Stimulated activated effector memory CD8-positive, alpha-beta T cell treated with anti-CD3 and anti-CD28 coated beads, Interleukin-12 subunit alpha, Interleukin-12 subunit beta, amount 100 ng/mL, for 72 hours (primary cell): ENCODE results near the gene OPN1SW.

Experiments used
- ATAC-seq: fragments of 150-1000 bp; cut with Tn5 transposase; 2 replicates; pipeline ENCODE4 v1.10.0; 2021
- DNase-seq, 2 donors: peaks; one replicate each; pipeline ENCODE4 v3.0.0; 2021 to 2022; ENCODE audit warnings: low spot score in 2 of 2
- H3K27ac Mint-ChIP-seq: one replicate; pipeline ENCODE4 v1.8.0; 2022; ENCODE audit warnings: mild to moderate bottlenecking, mixed read lengths
- H3K36me3 Mint-ChIP-seq: one replicate; pipeline ENCODE4 v1.8.0; 2022; ENCODE audit warnings: mild to moderate bottlenecking, mixed read lengths
- H3K4me1 Mint-ChIP-seq: one replicate; pipeline ENCODE4 v1.8.0; 2022; ENCODE audit warnings: mixed read lengths
- H3K4me3 Mint-ChIP-seq: one replicate; pipeline ENCODE4 v1.8.0; 2022; ENCODE audit warnings: mild to moderate bottlenecking, mixed read lengths
- H3K9me3 Mint-ChIP-seq: one replicate; pipeline ENCODE4 v1.8.0; 2022; ENCODE audit warnings: mixed read lengths

The OPN1SW gene

DNA sequence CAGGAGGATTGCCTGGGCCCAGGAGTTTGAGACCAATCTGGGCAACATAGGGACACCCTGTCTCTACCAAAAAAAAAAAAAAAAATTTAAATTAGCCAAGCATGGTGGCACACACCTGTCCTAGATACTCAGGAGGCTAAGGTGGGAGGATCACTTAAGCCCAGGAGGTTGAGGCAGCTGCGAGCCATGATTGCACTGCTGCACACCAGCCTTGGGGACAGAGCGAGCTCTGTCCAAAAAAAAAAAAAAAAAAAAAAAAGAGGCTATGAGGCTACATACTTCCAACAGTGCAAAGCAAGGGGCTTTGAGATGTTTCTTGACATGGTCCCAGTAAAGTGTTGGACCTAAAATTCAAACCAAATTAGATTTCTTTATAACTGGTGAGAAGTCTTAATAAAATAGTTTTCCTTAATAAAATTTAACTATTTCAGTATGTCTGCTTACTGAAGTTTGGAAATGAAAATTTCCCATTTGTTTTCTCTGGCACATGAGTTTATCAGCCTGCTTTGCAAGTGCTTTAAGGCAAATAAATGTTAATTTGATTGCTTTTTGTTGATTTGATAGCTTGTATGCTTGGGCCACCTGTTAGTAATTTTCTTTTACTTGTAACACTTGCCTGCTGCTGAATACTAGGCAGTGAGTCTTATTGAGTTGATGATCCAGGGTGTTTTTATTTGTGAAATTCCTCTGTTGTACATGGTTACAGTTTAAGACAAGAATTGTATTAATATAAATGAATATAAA is 20.3 kb downstream of the OPN1SW start:
- no peak for ATAC-seq
- H3K36me3 Mint-ChIP-seq: peaks cover 100% of the 10 kb centered on the region

DNA sequence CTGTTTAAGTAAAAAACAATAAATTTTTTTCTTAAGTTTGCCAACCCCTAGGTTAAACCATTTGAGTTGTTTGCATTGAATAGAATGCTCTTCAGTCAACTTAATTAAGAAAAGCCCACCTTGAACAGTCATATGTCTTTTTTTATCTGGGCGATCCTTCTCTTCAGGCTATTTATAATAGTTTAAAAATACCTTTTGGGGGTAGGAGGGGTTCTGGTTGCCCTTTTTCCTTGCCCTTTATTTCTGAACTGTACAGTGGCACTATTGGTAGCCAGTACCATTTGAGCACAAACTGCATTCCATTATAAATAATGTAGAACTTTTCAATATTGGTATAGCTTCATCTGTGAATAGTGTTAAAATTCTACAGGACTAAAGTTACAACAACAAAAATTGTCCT is 23.3 kb downstream of the OPN1SW start:
- H3K36me3 Mint-ChIP-seq: peaks cover 100% of the 10 kb centered on the region

More for the DNA sequence above, 20.3 kb downstream of the OPN1SW start:
- DNase-seq: no peak
- Mint-ChIP-seq H3K4me3 (no peak overlapping the region), H3K9me3 (no peaks in the 10 kb centered on the region), H3K4me1 (no peaks in the 10 kb centered on the region), H3K27ac (no peak overlapping the region)

DNA sequence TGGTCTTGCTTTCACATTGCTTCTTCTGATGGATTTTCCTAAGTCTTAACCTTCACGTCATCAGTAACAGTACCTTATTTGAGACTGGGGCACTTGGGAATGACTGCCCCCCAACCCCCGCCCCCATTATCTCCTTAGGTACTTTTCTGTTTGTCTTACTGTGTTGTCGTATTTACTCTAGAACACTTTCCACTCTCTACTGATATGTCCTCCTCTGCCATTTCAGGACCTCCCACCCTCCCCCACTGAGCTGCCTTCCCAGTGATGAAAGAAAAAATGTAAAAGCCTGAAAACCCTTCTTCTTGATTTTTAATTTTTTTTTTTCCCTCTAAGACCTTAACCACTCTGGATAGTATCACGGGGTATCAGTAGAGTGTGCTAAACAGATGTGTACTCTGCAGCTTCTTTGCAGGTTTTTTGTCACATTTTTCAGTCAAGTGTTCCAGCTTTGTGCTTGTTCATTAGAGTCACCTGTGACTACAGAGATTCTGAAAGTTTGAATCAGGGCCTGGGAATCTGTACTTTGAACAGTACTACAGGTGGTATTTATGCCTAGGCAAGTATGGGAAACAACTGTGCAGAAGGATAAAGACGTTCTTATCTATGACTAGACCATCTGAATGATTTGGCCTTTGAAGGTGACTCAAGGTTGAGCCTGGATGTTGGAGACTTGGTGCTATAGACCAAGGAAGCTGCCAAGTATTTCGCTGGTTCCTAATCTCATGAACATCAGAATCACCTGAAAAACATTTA is 28.1 kb downstream of the OPN1SW start:
- Mint-ChIP-seq H3K27ac (peak overlapping the region; percentile 30), H3K4me3 (no peak overlapping the region), H3K4me1 (peaks cover 25% of the 10 kb centered on the region)

More for the DNA sequence above, 23.3 kb downstream of the OPN1SW start:
- Mint-ChIP-seq H3K9me3 (no peaks in the 10 kb centered on the region), H3K4me1 (peaks cover 6% of the 10 kb centered on the region), H3K27ac (no peak overlapping the region), H3K4me3 (no peak overlapping the region)
- no peak for ATAC-seq
- no peak for DNase-seq

DNA sequence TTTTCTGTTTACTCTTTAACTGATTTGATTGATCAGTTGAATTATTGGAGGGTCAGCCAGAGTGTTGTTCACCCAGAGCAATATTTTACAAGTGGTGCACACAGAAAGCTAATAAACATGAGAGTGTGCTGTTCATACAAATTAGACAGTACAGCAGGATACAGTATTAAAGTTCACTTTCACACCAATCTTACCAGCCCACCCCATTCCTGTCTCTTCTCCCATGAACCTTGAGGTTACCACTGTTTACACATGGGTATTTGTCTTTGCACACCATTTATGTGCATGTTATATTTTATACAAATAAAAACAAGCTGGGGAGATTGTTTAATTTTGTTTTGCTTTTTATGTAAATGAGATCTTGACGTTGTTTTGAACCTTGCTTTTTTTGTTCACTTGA is 29.9 kb downstream of the OPN1SW start:
- H3K27ac Mint-ChIP-seq: no peak overlapping the region
- peaks cover 65% of the 10 kb centered on the region for H3K36me3 Mint-ChIP-seq
- ATAC-seq: no peak
- no peak overlapping the region for H3K4me3 Mint-ChIP-seq
- DNase-seq: no peak
- H3K4me1 Mint-ChIP-seq: peaks cover 39% of the 10 kb centered on the region
- no peaks in the 10 kb centered on the region for H3K9me3 Mint-ChIP-seq

More for the DNA sequence above, 28.1 kb downstream of the OPN1SW start:
- DNase-seq (no peak), ATAC-seq (no peak)
- peaks cover 83% of the 10 kb centered on the region for H3K36me3 Mint-ChIP-seq
- H3K9me3 Mint-ChIP-seq: no peaks in the 10 kb centered on the region

DNA sequence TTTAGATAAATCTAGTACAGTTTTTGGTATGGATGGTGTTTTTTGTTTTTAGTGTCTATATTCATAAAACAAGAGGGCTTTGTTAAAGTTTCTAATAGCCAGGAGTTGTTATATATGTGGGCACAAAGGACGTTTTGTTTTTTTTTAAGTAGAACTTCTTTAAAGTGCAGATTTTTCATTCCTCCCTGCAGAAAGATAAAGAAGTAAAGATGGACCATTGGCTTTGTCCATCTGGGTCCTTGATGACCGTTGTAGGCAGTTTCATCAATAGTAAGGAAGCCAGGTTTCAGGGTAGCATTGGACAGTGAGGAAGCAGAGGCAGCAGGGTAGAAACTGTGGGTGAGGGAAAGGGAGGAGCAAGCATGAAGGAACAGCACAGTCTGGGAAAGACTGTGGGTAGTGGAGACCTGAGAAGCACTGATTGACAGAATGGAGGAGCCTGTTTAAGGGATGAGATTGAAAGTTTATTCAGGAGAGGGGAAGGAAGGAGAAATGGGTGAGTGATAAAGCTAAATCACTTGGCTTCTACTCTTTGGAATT is 31.2 kb downstream of the OPN1SW start:
- Mint-ChIP-seq H3K36me3 (peaks cover 57% of the 10 kb centered on the region), H3K4me1 (peaks cover 49% of the 10 kb centered on the region), H3K4me3 (no peak overlapping the region), H3K9me3 (no peaks in the 10 kb centered on the region), H3K27ac (no peak overlapping the region)
- ATAC-seq: no peak
- DNase-seq: no peak

DNA sequence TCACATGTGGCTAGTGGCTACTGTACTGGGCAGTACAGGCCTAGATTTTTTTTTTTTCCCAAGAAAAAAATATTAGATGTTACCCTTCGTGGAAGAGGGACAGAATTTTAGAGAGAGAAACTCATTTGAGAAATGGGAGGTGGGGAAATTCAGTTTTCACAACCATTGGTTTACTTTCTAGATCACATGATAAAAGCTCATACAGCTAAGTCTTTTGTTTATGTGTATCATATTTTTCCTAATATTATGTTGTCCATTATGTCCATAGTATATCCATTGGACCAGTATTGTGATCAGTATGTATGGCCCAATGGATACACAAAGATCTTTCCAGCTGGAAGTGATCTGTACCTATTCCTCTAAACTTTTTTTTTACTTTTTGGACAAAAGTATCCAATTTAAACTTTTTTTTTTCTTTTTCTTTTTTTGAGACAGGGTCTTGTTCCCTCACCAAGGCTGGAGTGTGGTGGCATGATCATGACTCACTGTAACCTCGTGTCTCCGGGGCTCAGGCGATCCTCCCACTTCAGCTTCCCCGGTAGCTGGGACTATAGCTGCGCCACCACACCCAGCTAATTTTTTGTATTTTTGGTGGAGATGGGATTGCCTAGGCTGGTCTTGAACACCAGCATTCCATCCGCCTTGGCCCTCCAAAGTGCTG is 32.4 kb downstream of the OPN1SW start:
- H3K9me3 Mint-ChIP-seq: no peaks in the 10 kb centered on the region
- peaks cover 56% of the 10 kb centered on the region for H3K4me1 Mint-ChIP-seq
- no peak for ATAC-seq
- H3K4me3 Mint-ChIP-seq: no peak overlapping the region
- peak overlapping the region; percentile 34 for H3K27ac Mint-ChIP-seq
- H3K36me3 Mint-ChIP-seq: peaks cover 50% of the 10 kb centered on the region
- DNase-seq: no peak

DNA sequence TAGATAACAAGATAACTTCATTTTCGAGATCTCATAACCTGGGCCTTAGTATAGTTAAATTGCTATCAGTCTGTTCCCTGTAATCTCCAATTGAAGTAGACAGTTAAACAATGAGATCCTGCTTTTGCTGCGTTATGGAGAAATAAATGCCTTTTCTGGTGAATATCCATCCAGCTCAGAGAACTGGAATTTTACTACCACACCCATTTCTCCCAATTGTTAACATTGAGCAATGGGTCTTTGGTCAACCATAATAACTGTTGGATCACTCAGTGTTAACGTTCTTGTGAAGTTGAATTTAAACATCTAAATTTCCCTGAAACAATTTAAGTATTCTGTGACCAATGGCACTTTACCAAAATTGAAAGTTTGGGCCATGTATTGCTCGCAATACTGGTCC is 33.4 kb downstream of the OPN1SW start:
- Mint-ChIP-seq H3K36me3 (peaks cover 40% of the 10 kb centered on the region), H3K9me3 (no peaks in the 10 kb centered on the region), H3K27ac (no peak overlapping the region), H3K4me1 (peaks cover 55% of the 10 kb centered on the region), H3K4me3 (no peak overlapping the region)
- no peak for ATAC-seq
- DNase-seq: no peak

DNA sequence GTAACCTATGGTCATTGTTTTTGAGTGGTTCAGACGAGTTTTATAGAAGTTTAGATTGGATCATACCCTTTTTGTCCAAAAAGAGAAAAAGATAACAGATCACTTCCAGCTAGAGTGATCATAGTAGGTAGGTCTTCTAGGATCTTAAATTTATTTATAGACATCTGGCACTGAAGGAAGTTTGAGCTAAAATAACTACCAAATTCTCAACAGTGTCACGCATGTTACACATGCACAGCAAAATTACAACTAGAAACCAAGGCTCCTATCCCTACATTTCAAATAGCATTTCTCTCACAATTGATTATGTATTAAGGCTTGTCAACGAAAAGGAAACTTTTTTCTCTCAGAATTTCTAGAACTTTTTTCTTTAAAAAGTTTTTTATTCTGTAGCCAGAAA is 34.1 kb downstream of the OPN1SW start:
- DNase-seq: no peak
- Mint-ChIP-seq H3K4me3 (no peak overlapping the region), H3K36me3 (peaks cover 33% of the 10 kb centered on the region), H3K4me1 (peaks cover 52% of the 10 kb centered on the region), H3K9me3 (no peaks in the 10 kb centered on the region), H3K27ac (no peak overlapping the region)
- no peak for ATAC-seq

DNA sequence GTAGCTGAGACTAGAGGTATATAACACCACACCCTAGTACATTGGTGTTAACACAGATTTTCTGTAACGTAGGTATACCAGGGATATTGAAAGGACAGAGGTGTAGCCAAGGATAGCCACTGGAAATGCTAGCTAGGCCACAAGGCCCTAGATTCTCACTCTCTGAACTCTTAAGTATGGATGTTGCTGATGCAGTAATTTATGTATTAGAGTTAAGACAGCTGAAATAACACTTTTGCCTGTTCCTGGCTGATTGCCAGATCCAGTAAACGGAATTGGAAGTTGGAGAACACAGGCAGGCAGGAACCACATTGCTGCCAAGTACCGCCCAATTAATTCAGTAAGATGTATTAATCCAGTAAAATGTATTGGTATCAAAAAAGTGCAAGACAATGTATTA is 34.6 kb downstream of the OPN1SW start:
- H3K27ac Mint-ChIP-seq: no peak overlapping the region
- no peaks in the 10 kb centered on the region for H3K9me3 Mint-ChIP-seq
- H3K36me3 Mint-ChIP-seq: peaks cover 28% of the 10 kb centered on the region
- ATAC-seq (no peak), DNase-seq (peak in 1 of 2 donors; percentile 25)
- peaks cover 52% of the 10 kb centered on the region for H3K4me1 Mint-ChIP-seq
- peak overlapping the region; percentile 99 for H3K4me3 Mint-ChIP-seq

DNA sequence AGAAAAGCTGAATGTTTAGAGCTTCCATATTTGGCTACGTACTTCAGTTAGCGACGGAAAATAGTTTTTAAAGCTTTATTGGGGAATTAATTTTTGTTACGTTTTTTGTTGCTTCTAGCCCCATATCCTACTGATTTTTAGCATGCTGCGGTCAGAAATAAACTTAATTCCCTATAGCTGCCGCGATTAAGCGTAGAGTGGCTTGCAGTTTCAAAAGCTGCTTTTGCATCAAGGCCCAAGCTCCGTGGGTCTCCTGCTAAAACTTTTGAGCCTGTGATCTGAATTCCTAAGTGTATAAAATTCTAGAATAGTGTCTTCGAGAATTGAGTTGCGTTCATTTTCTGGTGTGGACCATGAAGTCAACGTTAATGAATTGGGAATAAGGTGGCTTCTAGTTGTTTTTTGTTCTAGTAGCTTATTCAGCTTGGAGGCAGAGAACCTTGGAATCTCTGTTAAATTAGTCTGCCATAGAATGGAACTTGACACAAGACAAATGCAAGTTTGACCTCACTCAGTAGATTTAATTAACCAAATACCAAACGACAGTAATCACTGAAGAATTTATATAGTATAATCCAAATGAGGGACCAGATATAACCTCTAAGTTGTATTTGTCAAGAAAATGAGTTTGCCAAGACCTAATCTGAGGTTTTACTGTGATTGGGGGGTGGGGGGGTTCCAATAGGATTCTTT is 35.5 kb downstream of the OPN1SW start:
- DNase-seq: no peak
- no peak for ATAC-seq

DNA sequence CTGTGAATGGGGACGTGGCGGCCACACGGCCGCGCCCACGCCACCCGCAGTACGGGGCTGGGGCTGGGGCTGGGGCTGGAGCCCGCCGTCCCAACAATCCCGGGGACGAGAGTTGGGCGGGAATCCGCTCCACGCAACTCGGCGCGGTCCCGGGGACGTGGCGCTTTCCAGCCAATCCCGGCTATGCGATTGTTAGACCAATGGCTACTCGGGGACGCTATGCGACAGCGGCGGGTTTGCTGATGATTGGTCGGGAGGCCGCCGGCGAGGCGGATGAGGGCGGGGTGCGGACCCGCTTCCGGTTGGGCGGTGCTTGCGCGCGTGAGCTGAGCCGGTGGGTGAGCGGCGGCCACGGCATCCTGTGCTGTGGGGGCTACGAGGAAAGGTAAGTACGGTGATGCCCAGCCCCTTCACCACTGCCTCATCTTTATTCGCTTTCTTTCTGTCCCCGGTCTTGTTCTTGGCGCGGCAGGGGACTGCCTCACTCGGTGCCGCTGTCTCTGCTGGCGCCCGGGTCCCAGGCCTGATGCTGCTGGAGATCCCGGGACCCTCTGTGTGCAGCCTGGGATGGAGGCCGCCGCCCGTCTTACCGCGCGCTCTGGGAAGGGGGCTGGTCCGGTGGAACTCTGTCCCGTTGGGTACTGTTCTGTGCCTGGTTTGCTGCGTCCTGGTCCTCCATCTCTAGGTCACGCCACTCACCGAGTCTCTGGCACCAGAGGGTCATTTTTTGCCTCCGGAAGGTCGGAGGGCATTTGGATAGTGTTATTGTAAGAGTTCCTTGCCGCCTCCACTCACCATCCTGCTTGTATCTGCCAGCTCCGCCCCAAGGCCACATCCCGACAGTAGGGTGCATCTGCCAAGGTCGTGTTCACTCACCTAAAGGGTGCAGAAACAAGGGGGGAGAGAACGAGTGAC is 36.3 kb downstream of the OPN1SW start, which contains the start of gene CALU:
Gene CALU (plus strand): TSS at position 312 of the 915 bp plus-strand sequence. CDS start 9,225 bp downstream, outside the sequence.
- Mint-ChIP-seq H3K9me3 (no peaks in the 10 kb centered on the region), H3K27ac (peak within 1 kb of the TSS; percentile 96), H3K4me3 (peak within 1 kb of the TSS; percentile 99), H3K4me1 (peaks cover 46% of the 10 kb centered on the region), H3K36me3 (peaks cover 21% of the 10 kb centered on the region)
- ATAC-seq: peak; percentile 98
- DNase-seq: peak; percentile 85 to 95

More for the DNA sequence above, 35.5 kb downstream of the OPN1SW start:
- H3K4me3 Mint-ChIP-seq: peak overlapping the region; percentile 99
- peak overlapping the region; percentile 96 for H3K27ac Mint-ChIP-seq
- peaks cover 21% of the 10 kb centered on the region for H3K36me3 Mint-ChIP-seq
- H3K4me1 Mint-ChIP-seq: peaks cover 52% of the 10 kb centered on the region
- no peaks in the 10 kb centered on the region for H3K9me3 Mint-ChIP-seq

DNA sequence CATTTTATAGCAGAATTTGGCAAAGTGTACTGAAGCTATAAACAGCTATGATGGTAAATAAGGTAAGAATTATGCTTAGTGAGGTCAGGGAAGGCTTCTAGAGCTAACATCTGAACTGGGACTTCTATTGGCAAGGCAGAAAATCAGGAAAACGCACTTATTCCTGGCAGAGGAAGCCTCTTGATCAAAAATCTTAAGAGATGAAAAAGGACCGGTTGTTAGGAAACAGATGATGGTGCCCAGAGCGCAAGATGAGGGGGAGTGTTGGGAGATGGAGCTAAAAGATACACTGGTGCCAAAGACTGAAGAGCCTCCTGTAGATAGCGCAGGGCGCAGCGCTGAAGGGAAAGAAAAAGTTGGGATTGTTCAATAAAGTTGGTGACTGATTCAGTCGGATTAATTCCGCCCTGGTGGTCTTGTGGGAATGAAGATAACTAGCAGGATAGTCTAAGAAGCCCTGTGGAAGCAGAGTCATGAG is 37.0 kb downstream of the OPN1SW start:
- Mint-ChIP-seq H3K27ac (peak overlapping the region; percentile 96), H3K4me1 (peaks cover 41% of the 10 kb centered on the region), H3K36me3 (peaks cover 17% of the 10 kb centered on the region), H3K4me3 (peak overlapping the region; percentile 99), H3K9me3 (no peaks in the 10 kb centered on the region)
- DNase-seq: no peak
- peak; percentile 32 for ATAC-seq

DNA sequence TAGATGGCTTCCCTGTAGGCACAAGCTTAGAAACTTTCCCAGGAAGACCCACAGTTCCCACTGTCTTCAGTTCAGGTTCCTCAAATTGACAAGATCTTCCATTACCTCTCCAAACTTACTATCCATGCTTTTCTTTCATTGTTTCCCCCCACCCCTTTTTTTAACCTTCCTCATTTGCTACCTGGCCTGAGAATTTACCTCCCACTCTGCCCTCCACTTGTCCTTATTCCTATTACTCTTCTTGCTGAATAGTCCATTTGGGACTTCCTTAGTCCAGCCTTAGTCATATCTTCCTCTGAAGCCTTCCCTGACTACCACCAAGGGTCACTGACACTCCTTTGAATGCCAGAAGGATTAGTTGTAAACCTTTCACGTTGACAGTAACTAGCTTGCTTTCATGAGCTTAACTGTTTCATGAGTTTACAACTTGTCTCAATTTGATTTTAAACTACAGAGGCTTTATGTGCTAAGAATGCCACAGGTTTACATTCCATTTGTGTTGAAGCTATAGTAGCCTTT is 37.7 kb downstream of the OPN1SW start:
- ATAC-seq (no peak), DNase-seq (no peak)
- Mint-ChIP-seq H3K36me3 (peaks cover 11% of the 10 kb centered on the region), H3K9me3 (no peaks in the 10 kb centered on the region), H3K4me1 (peaks cover 36% of the 10 kb centered on the region), H3K27ac (peak overlapping the region; percentile 96), H3K4me3 (peak overlapping the region; percentile 99)
